Immature natural killer cell (primary cell): ENCODE data around the gene PIGL. TPM values are rescaled to one million over a fixed set of nuclear protein-coding genes. Genes with fewer than 3 reads are reported as not detected.
A peak's percentile ranks its signal among the peaks of the same experiment; 100 is the strongest.

Experiments
- DNase-seq, 3 donors: peaks; one replicate each; pipeline ENCODE4 v3.0.0; 2022; ENCODE audit warnings: mixed read lengths in 1 of 3
- H3K27ac Mint-ChIP-seq, 6 donors: one replicate each; pipeline ENCODE4 v1.8.0; 2020; ENCODE audit warnings: mixed read lengths in 6 of 6, mild to moderate bottlenecking in 5 of 6, inconsistent platforms in 4 of 6, moderate library complexity in 3 of 6
- H3K27me3 Mint-ChIP-seq, 3 donors: one replicate each; pipeline ENCODE4 v1.8.0; 2020 to 2021; ENCODE audit warnings: low read depth in 3 of 3, mild to moderate bottlenecking in 3 of 3, mixed read lengths in 3 of 3, moderate library complexity in 3 of 3, inconsistent platforms in 1 of 3
- H3K36me3 Mint-ChIP-seq, 3 donors: one replicate each; pipeline ENCODE4 v1.8.0; 2020; ENCODE audit warnings: mixed read lengths in 3 of 3, inconsistent platforms in 2 of 3, mild to moderate bottlenecking in 2 of 3
- H3K4me1 Mint-ChIP-seq, 2 donors: one replicate each; pipeline ENCODE4 v1.8.0; 2020; ENCODE audit warnings: inconsistent platforms in 2 of 2, mild to moderate bottlenecking in 2 of 2, mixed read lengths in 2 of 2, moderate library complexity in 1 of 2
- H3K4me3 Mint-ChIP-seq, 5 donors: one replicate each; pipeline ENCODE4 v1.8.0; 2020; ENCODE audit warnings: mild to moderate bottlenecking in 5 of 5, mixed read lengths in 5 of 5, inconsistent platforms in 3 of 5, moderate library complexity in 3 of 5
- H3K9me3 Mint-ChIP-seq, 6 donors: one replicate each; pipeline ENCODE4 v1.8.0; 2020; ENCODE audit warnings: mild to moderate bottlenecking in 6 of 6, mixed read lengths in 6 of 6, inconsistent platforms in 4 of 6, moderate library complexity in 3 of 6
- polyA plus RNA-seq, 3 donors: library from polyadenylated mRNA; unstranded; fragments of 300-500 nt; fragmentation: Illumina TruSeq; gene quantifications; one replicate each; pipeline ENCODE4 v1.2.3, GENCODE V29; 2021

PIGL gene
- polyA plus RNA-seq, 3 donors from 2014 or later, result 4.1 to 12.4 (median 4.4) TPM

GRCh38 chr17:16239931-16240330, 22.9 kb downstream of the PIGL start:
- Mint-ChIP-seq H3K4me3 (no peak overlapping the region), H3K9me3 (no peaks in the 10 kb centered on the region), H3K27ac (peak overlapping the region in 1 of 6 donors; percentile 53), H3K27me3 (no peaks in the 10 kb centered on the region), H3K4me1 (peaks cover 0 to 3% of the 10 kb centered on the region in 2 donors), H3K36me3 (peaks cover 0 to 4% (median 0%) of the 10 kb centered on the region in 3 donors)
- DNase-seq, result no peak

DNA sequence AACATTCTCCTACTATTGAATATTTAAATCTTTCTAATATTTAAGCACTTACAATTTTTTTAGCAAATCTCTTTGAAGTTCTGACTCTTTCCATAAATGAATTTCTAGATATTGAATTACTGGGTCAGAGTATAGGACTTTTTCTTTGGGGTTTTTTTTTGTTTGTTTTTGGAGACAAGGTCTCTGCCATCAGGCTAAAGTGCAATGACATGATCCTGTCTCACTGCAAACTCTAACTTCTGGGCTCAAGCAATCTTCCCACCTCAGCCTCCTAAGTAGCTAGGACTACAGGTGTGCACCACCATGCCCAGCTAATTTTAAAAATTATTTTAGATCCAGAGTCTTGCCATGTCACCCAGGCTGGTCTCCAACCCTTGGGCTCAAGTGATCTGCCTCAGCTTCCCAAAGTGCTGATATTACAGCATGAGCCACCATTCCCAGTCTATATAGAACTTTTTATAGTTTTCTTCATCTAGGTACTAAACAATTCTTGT, 24.9 kb downstream of the PIGL start:
- Mint-ChIP-seq H3K4me3 (no peak overlapping the region), H3K27me3 (no peaks in the 10 kb centered on the region), H3K4me1 (peaks cover 0 to 3% of the 10 kb centered on the region in 2 donors), H3K9me3 (no peaks in the 10 kb centered on the region), H3K27ac (no peak overlapping the region), H3K36me3 (peaks cover 0 to 4% (median 2%) of the 10 kb centered on the region in 3 donors)
- DNase-seq, result no peak

GRCh38 chr17:16243385-16243784, 26.4 kb downstream of the PIGL start:
- no peak for DNase-seq
- peaks cover 0 to 9% (median 4%) of the 10 kb centered on the region in 3 donors for H3K36me3 Mint-ChIP-seq
- H3K4me1 Mint-ChIP-seq, result peaks cover 0 to 3% of the 10 kb centered on the region in 2 donors
- H3K27me3 Mint-ChIP-seq, result no peaks in the 10 kb centered on the region
- H3K27ac Mint-ChIP-seq, result peak overlapping the region in 1 of 6 donors; percentile 9
- H3K4me3 Mint-ChIP-seq, result no peak overlapping the region
- H3K9me3 Mint-ChIP-seq, result no peaks in the 10 kb centered on the region

DNA sequence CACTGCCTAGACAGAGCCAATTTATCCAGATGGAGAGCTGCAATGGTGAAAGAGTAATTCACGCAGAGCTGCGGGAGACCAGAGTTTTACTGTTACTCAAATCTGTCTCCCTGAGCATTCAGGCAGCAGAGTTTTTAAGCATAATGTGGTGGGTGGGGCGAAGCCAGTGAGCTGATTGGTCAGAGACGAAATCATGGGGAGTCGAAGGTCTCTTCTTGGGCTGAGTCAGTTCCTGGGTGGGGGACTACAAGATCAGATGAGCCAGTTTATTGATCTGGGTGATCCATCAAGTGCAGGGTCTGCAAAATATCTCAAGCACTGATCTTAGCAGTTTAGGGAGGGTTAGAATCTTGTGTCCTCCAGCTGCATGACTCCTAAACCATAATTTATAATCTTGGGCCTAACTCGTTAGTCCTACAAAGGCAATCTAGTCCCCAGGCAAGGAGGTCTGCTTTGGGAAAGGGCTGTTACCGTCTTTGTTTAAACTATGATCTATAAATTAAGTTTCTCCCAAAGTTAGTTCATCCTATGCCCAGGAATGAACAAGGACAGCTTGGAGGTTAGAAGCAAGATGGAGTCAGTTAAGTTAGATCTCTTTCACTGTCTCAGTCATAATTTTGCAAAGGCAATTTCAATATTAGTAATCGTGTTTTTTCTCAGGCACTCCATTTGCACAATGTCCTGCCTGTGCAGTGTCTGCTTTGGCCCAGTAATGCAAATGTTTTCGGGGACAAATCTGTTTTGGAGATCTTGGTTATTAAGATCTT, 27.0 kb downstream of the PIGL start:
- no peak overlapping the region for H3K4me3 Mint-ChIP-seq
- DNase-seq, result no peak
- H3K27me3 Mint-ChIP-seq, result no peaks in the 10 kb centered on the region
- no peaks in the 10 kb centered on the region for H3K9me3 Mint-ChIP-seq
- peak overlapping the region in 1 of 6 donors; percentile 9 for H3K27ac Mint-ChIP-seq
- peaks cover 0 to 3% of the 10 kb centered on the region in 2 donors for H3K4me1 Mint-ChIP-seq
- H3K36me3 Mint-ChIP-seq, result peaks cover 0 to 12% (median 4%) of the 10 kb centered on the region in 3 donors

DNA sequence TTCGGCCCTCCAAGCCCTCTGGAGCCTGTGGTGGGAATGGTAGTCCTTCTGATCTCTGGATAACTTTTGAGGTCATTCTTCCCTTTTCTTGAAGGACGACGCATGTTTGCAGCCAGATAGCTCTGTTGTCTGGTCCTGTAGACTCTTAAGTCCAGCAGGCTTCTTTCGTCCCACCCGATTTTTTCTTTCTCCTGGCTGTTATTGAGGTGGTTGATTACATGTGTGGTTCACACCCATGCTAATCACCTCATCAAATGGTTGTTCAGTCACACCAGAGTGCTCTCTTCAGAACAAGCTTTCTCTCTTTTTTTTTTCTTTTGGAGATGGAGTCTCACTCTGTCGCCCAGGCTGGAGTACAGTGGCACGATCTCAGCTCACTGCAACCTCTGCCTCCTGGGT, 30.6 kb downstream of the PIGL start:
- peaks cover 2 to 5% of the 10 kb centered on the region in 2 donors for H3K4me1 Mint-ChIP-seq
- no peak for DNase-seq
- peaks cover 0 to 9% (median 8%) of the 10 kb centered on the region in 3 donors for H3K36me3 Mint-ChIP-seq
- H3K4me3 Mint-ChIP-seq, result no peak overlapping the region
- no peaks in the 10 kb centered on the region for H3K9me3 Mint-ChIP-seq
- no peak overlapping the region for H3K27ac Mint-ChIP-seq
- H3K27me3 Mint-ChIP-seq, result no peaks in the 10 kb centered on the region

DNA sequence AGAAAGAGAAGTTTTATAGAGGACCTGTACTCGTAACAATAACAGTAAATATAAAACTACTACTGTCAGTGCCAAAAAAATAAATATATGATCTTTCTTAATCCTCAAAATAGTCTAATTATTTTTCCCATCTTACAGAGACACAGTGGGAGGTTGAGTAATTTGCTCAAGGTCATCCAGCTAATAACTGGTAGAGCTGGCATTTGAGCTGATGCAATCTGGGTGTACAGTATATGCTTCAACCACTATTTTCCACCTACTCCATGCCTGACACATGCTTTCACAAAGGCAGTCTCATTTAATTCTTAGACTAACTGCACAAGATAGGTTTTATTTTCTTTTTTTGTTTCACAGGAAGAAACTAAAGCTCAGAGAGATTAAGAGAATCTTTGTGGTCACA, 33.6 kb downstream of the PIGL start:
- Mint-ChIP-seq H3K27ac (peak overlapping the region in 1 of 6 donors; percentile 12), H3K27me3 (no peaks in the 10 kb centered on the region), H3K9me3 (no peaks in the 10 kb centered on the region), H3K4me1 (peaks cover 5% of the 10 kb centered on the region in 2 donors), H3K36me3 (peaks cover 0 to 17% (median 14%) of the 10 kb centered on the region in 3 donors), H3K4me3 (no peak overlapping the region)
- no peak for DNase-seq

GRCh38 chr17:16251043-16251442, 34.0 kb downstream of the PIGL start:
- no peak for DNase-seq
- H3K4me3 Mint-ChIP-seq, result no peak overlapping the region
- no peaks in the 10 kb centered on the region for H3K9me3 Mint-ChIP-seq
- no peaks in the 10 kb centered on the region for H3K27me3 Mint-ChIP-seq
- peak overlapping the region in 1 of 6 donors; percentile 12 for H3K27ac Mint-ChIP-seq
- H3K36me3 Mint-ChIP-seq, result peaks cover 0 to 18% (median 17%) of the 10 kb centered on the region in 3 donors
- H3K4me1 Mint-ChIP-seq, result peaks cover 5 to 7% of the 10 kb centered on the region in 2 donors

GRCh38 chr17:16251556-16251955, 34.5 kb downstream of the PIGL start:
- Mint-ChIP-seq H3K4me3 (no peak overlapping the region), H3K9me3 (no peaks in the 10 kb centered on the region), H3K27me3 (no peaks in the 10 kb centered on the region), H3K36me3 (peaks cover 0 to 18% (median 17%) of the 10 kb centered on the region in 3 donors), H3K4me1 (peaks cover 5 to 7% of the 10 kb centered on the region in 2 donors), H3K27ac (no peak overlapping the region)
- no peak for DNase-seq

DNA sequence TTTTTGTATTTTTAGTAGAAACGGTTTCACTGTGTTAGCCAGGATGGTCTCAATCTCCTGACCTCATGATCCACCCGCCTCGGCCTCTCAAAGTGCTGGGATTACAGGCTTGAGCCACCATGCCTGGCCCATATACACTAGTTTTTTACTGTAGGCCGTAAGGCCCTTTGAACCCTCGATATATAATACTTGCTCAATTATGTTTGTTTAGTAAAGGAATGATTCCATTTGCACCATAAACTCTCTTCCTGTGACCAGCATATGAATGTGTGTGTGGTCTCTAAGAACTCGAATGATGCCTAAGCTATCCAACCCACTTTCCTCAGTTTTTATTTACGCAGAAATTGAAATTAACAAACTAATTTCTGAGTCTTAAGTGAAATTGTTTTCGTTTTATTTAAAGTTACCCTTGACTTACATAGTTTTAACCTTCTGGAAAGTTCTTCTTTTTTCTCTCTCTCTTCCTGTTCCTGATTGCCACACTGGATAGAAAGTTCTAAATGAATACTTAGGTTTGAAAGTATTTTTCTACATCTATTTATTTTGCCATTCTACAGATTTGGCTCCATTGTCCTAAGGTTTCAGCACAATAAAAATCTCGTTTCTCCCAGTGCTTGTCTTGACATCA, 37.9 kb downstream of the PIGL start:
- Mint-ChIP-seq H3K9me3 (no peaks in the 10 kb centered on the region), H3K27ac (no peak overlapping the region)

DNA sequence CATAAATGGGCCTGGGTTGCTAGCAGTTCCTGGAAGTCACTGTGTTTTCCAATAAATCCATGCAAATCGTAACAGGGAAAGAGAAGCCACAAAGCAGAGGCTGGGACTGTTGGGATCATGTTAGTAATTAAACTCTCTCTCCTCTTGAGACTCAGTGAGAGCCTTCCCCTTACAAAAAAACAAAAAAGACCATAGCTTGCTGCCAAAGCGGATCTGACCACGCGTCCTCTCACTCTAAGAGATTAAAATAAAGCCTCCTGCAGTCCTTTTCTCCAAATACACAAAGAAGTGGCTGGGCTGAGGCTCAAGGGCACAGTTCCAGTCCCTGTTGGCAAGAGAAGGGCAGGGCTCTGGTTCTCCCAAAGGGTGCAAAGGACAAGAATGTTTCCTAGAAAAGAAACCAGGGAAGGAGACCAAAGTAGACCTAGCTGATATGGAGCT, 38.5 kb downstream of the PIGL start:
- H3K27ac Mint-ChIP-seq, result peak overlapping the region in 1 of 6 donors; percentile 55
- no peak overlapping the region for H3K4me3 Mint-ChIP-seq
- H3K9me3 Mint-ChIP-seq, result no peaks in the 10 kb centered on the region

More for the DNA sequence above, 37.9 kb downstream of the PIGL start:
- Mint-ChIP-seq H3K4me3 (no peak overlapping the region), H3K27me3 (peaks cover 0 to 4% (median 2%) of the 10 kb centered on the region in 3 donors), H3K36me3 (peaks cover 0 to 19% (median 9%) of the 10 kb centered on the region in 3 donors), H3K4me1 (peaks cover 5 to 7% of the 10 kb centered on the region in 2 donors)
- DNase-seq, result no peak

GRCh38 chr17:16258901-16259300, 41.9 kb downstream of the PIGL start:
- DNase-seq, result no peak
- Mint-ChIP-seq H3K27me3 (peaks cover 0 to 4% (median 2%) of the 10 kb centered on the region in 3 donors), H3K4me1 (peaks cover 0 to 7% of the 10 kb centered on the region in 2 donors), H3K27ac (no peak overlapping the region), H3K9me3 (no peaks in the 10 kb centered on the region), H3K4me3 (no peak overlapping the region), H3K36me3 (peaks cover 0 to 11% (median 7%) of the 10 kb centered on the region in 3 donors)

More for the DNA sequence above, 38.5 kb downstream of the PIGL start:
- Mint-ChIP-seq H3K36me3 (peaks cover 0 to 19% (median 9%) of the 10 kb centered on the region in 3 donors), H3K27me3 (peaks cover 0 to 4% (median 2%) of the 10 kb centered on the region in 3 donors), H3K4me1 (peaks cover 5 to 7% of the 10 kb centered on the region in 2 donors)
- DNase-seq, result no peak

DNA sequence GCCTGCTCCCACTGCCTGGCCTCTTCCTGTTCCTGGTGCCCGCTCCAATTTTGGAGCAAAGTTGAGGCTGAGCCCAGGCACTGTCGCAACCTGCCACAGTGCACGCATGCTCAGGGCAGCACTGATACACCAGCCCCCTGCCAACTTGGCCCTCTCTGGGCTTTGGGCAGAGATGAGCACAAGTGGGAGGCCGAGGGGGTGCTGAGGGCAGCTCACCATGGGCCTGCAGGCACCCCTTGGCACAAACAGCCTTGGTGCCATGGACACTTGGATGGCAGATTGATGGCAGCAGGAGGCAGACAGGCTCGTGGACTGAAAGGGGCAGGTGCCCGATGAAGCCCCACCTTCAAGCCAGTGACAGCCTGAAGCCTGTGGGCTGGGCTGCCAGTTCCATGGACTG, 42.9 kb downstream of the PIGL start:
- H3K27me3 Mint-ChIP-seq, result peaks cover 0 to 4% (median 2%) of the 10 kb centered on the region in 3 donors
- H3K4me3 Mint-ChIP-seq, result no peak overlapping the region
- no peak overlapping the region for H3K27ac Mint-ChIP-seq
- H3K9me3 Mint-ChIP-seq, result no peaks in the 10 kb centered on the region
- no peak for DNase-seq
- H3K4me1 Mint-ChIP-seq, result peaks cover 0 to 8% of the 10 kb centered on the region in 2 donors
- H3K36me3 Mint-ChIP-seq, result peaks cover 0 to 13% (median 3%) of the 10 kb centered on the region in 3 donors

DNA sequence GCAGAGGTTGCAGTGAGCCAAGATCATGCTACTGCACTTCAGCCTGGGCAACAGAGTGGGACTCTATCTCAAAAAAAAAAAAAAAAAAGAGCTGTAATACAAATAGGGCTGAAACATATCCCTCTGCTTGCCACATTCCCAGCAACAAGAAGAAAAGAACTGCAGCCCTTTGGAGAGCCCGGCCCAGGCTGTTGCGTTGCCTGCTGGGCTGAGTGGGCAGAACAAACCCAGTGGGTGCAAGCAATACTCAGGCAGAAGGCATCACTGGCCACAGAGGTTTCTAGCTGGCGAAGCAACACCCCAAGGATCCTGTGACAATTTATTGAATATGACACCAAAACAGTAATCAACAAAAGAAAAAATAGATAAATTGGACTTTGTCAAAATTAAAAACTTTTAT, 44.0 kb downstream of the PIGL start:
- Mint-ChIP-seq H3K27ac (no peak overlapping the region), H3K9me3 (no peaks in the 10 kb centered on the region), H3K4me3 (no peak overlapping the region), H3K27me3 (peaks cover 0 to 4% (median 2%) of the 10 kb centered on the region in 3 donors), H3K36me3 (peaks cover 0 to 9% (median 0%) of the 10 kb centered on the region in 3 donors), H3K4me1 (peaks cover 0 to 5% of the 10 kb centered on the region in 2 donors)
- DNase-seq, result no peak

DNA sequence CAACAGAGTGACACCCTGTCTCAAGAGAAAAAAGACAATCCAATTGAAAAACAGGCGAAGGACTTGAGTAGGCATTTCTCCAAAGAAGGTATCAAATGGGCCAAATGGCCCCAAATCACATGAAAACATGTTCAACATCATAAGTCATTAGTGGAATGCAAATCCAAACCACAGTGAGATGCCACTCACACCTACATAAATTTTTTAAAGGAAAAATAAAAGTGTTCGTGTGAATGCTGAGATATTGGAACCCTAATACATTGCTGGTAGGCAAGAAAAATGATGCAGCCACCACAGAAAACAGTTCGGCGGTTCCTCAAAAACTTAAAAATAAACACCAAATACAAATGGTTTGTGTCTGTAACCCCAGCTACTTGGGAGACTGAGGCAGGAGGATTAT, 45.2 kb downstream of the PIGL start:
- peaks cover 0 to 4% (median 2%) of the 10 kb centered on the region in 3 donors for H3K27me3 Mint-ChIP-seq
- no peaks in the 10 kb centered on the region for H3K9me3 Mint-ChIP-seq
- no peak for DNase-seq
- H3K27ac Mint-ChIP-seq, result no peak overlapping the region
- H3K36me3 Mint-ChIP-seq, result peaks cover 0 to 9% (median 0%) of the 10 kb centered on the region in 3 donors
- H3K4me1 Mint-ChIP-seq, result peaks cover 6 to 9% of the 10 kb centered on the region in 2 donors
- H3K4me3 Mint-ChIP-seq, result no peak overlapping the region
